ENCODE data around the gene IGF2BP3.

DNA sequence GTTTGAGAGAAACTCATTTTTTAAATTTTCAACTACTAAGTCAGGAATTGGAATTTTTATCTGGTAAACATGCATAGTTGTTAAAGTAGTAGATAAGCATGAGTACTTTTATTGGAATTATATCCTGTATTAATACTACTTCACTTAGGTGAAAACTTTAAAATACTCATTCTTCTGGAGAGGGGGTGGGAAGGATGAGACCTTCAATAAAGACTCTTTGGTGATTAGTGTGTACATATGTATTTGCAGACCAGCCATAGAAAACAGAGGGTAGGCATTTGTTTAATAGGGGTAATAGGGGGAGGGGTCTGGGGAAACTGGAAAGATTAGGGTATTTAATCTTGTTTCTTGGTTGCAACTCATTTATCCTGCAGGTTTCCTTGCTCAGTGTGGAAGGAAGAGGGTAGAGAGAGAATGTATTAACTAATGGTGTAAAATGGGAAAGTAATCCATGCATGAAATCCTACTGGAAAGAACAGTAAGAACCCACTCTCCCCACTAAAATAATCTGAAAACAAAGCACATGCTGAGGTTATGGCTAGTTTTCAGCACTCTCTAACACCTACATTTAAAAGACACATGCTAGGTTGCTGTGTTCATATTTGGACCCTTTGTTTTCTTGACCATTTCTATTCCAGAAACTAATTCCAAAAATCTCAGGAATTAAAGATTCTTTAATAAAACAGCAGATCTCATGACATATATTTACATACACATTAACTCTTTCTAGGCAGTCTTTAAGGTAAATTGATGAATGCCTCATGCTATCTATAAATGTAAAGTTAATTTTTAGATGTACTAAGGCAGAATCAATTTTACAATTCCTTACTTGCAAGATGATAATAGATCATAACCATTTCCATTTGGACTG is 6.2 kb upstream of the IGF2BP3 start:
- TF ChIP-seq, protein P1, sequence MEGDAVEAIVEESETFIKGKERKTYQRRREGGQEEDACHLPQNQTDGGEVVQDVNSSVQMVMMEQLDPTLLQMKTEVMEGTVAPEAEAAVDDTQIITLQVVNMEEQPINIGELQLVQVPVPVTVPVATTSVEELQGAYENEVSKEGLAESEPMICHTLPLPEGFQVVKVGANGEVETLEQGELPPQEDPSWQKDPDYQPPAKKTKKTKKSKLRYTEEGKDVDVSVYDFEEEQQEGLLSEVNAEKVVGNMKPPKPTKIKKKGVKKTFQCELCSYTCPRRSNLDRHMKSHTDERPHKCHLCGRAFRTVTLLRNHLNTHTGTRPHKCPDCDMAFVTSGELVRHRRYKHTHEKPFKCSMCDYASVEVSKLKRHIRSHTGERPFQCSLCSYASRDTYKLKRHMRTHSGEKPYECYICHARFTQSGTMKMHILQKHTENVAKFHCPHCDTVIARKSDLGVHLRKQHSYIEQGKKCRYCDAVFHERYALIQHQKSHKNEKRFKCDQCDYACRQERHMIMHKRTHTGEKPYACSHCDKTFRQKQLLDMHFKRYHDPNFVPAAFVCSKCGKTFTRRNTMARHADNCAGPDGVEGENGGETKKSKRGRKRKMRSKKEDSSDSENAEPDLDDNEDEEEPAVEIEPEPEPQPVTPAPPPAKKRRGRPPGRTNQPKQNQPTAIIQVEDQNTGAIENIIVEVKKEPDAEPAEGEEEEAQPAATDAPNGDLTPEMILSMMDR (conservative IDR thresholded peaks at IDR 0.05; ENCODE audit: low read depth, low read length), result no peak
- TF ChIP-seq EZH2phosphoT487 (IDR thresholded peaks at IDR 0.05; ENCODE audit: borderline replicate concordance, low read length), result no peak
